K562 (cell line): ENCODE results near the gene PPP1R14B. TPM values are rescaled to one million over a fixed set of nuclear protein-coding genes. Genes with fewer than 3 reads are reported as not detected.
A peak's percentile ranks its signal among the peaks of the same experiment; 100 is the strongest.

Experiments
- ATAC-seq: fragments of 200-7000 bp; cut with Tn5 transposase; 3 replicates; pipeline ENCODE4 v1.9.1; 2020; ENCODE audit warnings: moderate library complexity
- BruUV-seq: library from RNA; stranded (reverse); fragments of 400-500 nt; replicated peaks from 2 replicates; lab custom pipeline; 2021; lab: Mats Ljungman, UMichigan
- CTCF ChIA-PET: fragments of 300-600 bp; formaldehyde crosslinking; extraction: SDS; loops from one replicate; lab custom pipeline; 2021; ENCODE audit warnings: low intra/inter-chr PET ratio; lab: Yijun Ruan, JAX
- POLR2A ChIA-PET: fragments of 300-600, 350-650 bp; sonication (Branson Sonifier 250); formaldehyde crosslinking; extraction: SDS; loops from one replicate; lab custom pipeline; 2021; ENCODE audit warnings: antibody characterized with exemption, inconsistent platforms; lab: Yijun Ruan, JAX
- DNase-seq, 4 experiments: peaks; one replicate each; pipeline versions ENCODE4 v3.0.0 to v3.0.0-alpha.2; 2011 to 2018; ENCODE audit warnings: low spot score in 3 of 4, mixed read lengths in 3 of 4; ENCODE audit errors: extremely low read depth in 1 of 4
- FAIRE-seq: peaks from 2 replicates; lab custom pipeline; 2011; peaks lifted over from hg19 to GRCh38; lab: Jason Lieb, UNC
- H2AFZ ChIP-seq: 2 replicates; pipeline ENCODE4 v1.6.0; 2011; ENCODE audit warnings: low read depth, low read length, control low read depth, inconsistent platforms
- H3K27ac ChIP-seq: fragments of 200-600 bp; 3 replicates; pipeline ENCODE4 v1.8.0; 2011; ENCODE audit warnings: low read depth, mild to moderate bottlenecking, control low read depth, inconsistent platforms, low read length, moderate library complexity, mixed read lengths; ENCODE audit errors: extremely low read depth
- H3K27me3 ChIP-seq, 2 experiments: fragments of 300-600 bp in 1 of 2; 2 replicates in 1 of 2; 3 replicates in 1 of 2; pipeline versions ENCODE4 v1.6.0 to v1.8.0; 2011; ENCODE audit warnings: inconsistent platforms in 2 of 2, low read length in 2 of 2, mild to moderate bottlenecking in 1 of 2, mixed read lengths in 1 of 2, moderate library complexity in 1 of 2; ENCODE audit not compliant: control insufficient read depth in 2 of 2, insufficient read depth in 2 of 2
- H3K36me3 ChIP-seq: fragments of 300-600 bp; 3 replicates; pipeline ENCODE4 v1.8.0; 2011; ENCODE audit warnings: mild to moderate bottlenecking, low read length, inconsistent platforms; ENCODE audit not compliant: control insufficient read depth, insufficient read depth
- H3K4me1 ChIP-seq, 2 experiments: fragments of 200-600 bp in 1 of 2; replicated peaks in 1 of 2; 2 replicates in 1 of 2; 3 replicates in 1 of 2; pipeline versions ENCODE4 v1.5.1 to v1.8.0; 2011; ENCODE audit warnings: inconsistent platforms in 2 of 2, low read length in 2 of 2, mild to moderate bottlenecking in 1 of 2, mixed read lengths in 1 of 2, moderate library complexity in 1 of 2; ENCODE audit not compliant: control insufficient read depth in 2 of 2, insufficient read depth in 2 of 2
- H3K4me2 ChIP-seq: 2 replicates; pipeline ENCODE4 v1.6.1; 2011; ENCODE audit warnings: low read length, control low read depth, inconsistent platforms, mixed read lengths; ENCODE audit not compliant: insufficient read depth
- H3K4me3 ChIP-seq: fragments of 200-600 bp; sonication (generic), shearing (Covaris generic); 2 replicates; pipeline ENCODE4 v1.5.1; 2016; ENCODE audit warnings: control low read depth, inconsistent platforms
- H3K79me2 ChIP-seq: fragments of 200-600 bp; 3 replicates; pipeline ENCODE4 v1.8.0; 2011; ENCODE audit warnings: low read length, inconsistent platforms; ENCODE audit not compliant: control insufficient read depth, insufficient read depth
- H3K9ac ChIP-seq, 2 experiments: 2 replicates each; pipeline versions ENCODE4 v1.6.0 to v1.6.1; 2011; ENCODE audit warnings: low read depth in 2 of 2, low read length in 2 of 2, control low read depth in 1 of 2, inconsistent platforms in 1 of 2, mild to moderate bottlenecking in 1 of 2, mixed read lengths in 1 of 2; ENCODE audit not compliant: insufficient read depth in 1 of 2
- H3K9me1 ChIP-seq: one replicate; pipeline ENCODE4 v1.6.0; 2011; ENCODE audit warnings: inconsistent platforms, mild to moderate bottlenecking, low read length, moderate library complexity; ENCODE audit not compliant: control insufficient read depth, insufficient read depth
- H3K9me3 ChIP-seq: replicated peaks from 2 replicates; pipeline ENCODE4 v1.5.1; 2011; ENCODE audit warnings: low read depth, low read length, inconsistent platforms; ENCODE audit not compliant: control insufficient read depth, insufficient read depth
- H4K20me1 ChIP-seq: replicated peaks from 2 replicates; pipeline ENCODE4 v1.6.1; 2011; ENCODE audit warnings: low read length, inconsistent platforms, mixed read lengths; ENCODE audit not compliant: control insufficient read depth, insufficient read depth
- BCOR ChIP-seq: fragments of 450-650 bp; IDR thresholded peaks from 2 replicates; pipeline ENCODE4 v1.6.1; 2016
- MXD1 ChIP-seq: fragments of 250-450 bp; sonication (Bioruptor Pico); IDR thresholded peaks from 2 replicates; pipeline ENCODE4 v1.8.0; 2021; ENCODE audit warnings: borderline replicate concordance, mild to moderate bottlenecking, moderate library complexity; ENCODE audit not compliant: poor library complexity, severe bottlenecking
- NCOA4 ChIP-seq: fragments of 450-650 bp; IDR thresholded peaks from 2 replicates; pipeline ENCODE4 v1.6.1; 2018; ENCODE audit warnings: mild to moderate bottlenecking; ENCODE audit not compliant: partially characterized antibody
- NFE2L1 ChIP-seq: fragments of 450-650 bp; IDR thresholded peaks from 2 replicates; pipeline ENCODE4 v1.6.1; 2016; ENCODE audit warnings: missing genetic modification characterization, low read depth, mild to moderate bottlenecking, missing compliant biosample characterization, moderate library complexity, borderline replicate concordance
- RB1 ChIP-seq: fragments of 450-650 bp; IDR thresholded peaks from 2 replicates; pipeline ENCODE4 v1.6.1; 2017; ENCODE audit warnings: low read depth, mild to moderate bottlenecking
- RBM17 ChIP-seq: fragments of 200-400 bp; formaldehyde crosslinking; IDR thresholded peaks from 2 replicates; pipeline ENCODE4 v1.6.1; 2017; ENCODE audit warnings: low read depth, mild to moderate bottlenecking, low read length, borderline replicate concordance
- SETDB1 ChIP-seq: IDR thresholded peaks from one replicate; pipeline ENCODE4 v1.6.1; 2012; ENCODE audit warnings: low read length, control low read depth, inconsistent platforms
- TAF1 ChIP-seq: IDR thresholded peaks from 2 replicates; pipeline ENCODE4 v1.6.1; 2011; ENCODE audit warnings: mild to moderate bottlenecking, low read length, moderate library complexity; ENCODE audit not compliant: insufficient read depth, control insufficient read depth, severe bottlenecking; ENCODE audit errors: extremely low read depth
- TAF15 ChIP-seq: fragments of 200-400 bp; formaldehyde crosslinking; IDR thresholded peaks from 2 replicates; pipeline ENCODE4 v1.6.1; 2017; ENCODE audit warnings: mild to moderate bottlenecking, low read depth, low read length, moderate library complexity
- TFAM ChIP-seq: fragments of 250-450 bp; sonication (Bioruptor Pico); conservative IDR thresholded peaks from 2 replicates; pipeline ENCODE4 v1.5.0; 2021; ENCODE audit warnings: mild to moderate bottlenecking, moderate library complexity
- TGIF2 ChIP-seq: sonication (generic); formaldehyde crosslinking; IDR thresholded peaks from 2 replicates; pipeline ENCODE4 v1.8.1; 2022; ENCODE audit warnings: mild to moderate bottlenecking, missing genetic modification reagents, moderate library complexity
- ZC3H4 ChIP-seq: sonication (generic); formaldehyde crosslinking; IDR thresholded peaks from 2 replicates; pipeline ENCODE4 v1.9.0; 2021; ENCODE audit warnings: missing genetic modification reagents, borderline replicate concordance
- ZNF551 ChIP-seq: fragments of 250-450 bp; sonication (Bioruptor Pico); IDR thresholded peaks from 2 replicates; pipeline ENCODE4 v1.5.0; 2021; ENCODE audit warnings: mild to moderate bottlenecking, moderate library complexity
- ZNF584 ChIP-seq: fragments of 200-800 bp; sonication (Bioruptor generic); IDR thresholded peaks from 2 replicates; pipeline ENCODE4 v1.6.1; 2016; ENCODE audit warnings: low read depth, mild to moderate bottlenecking, missing genetic modification characterization, missing compliant biosample characterization
- WGBS: fragments of 100-300 bp; shearing (Covaris generic); methylation state at CpG from one replicate; pipeline ENCODE4 v1.1.6; 2016; ENCODE audit warnings: low coverage, mixed read lengths; ENCODE audit not compliant: insufficient coverage; ENCODE audit errors: missing lambda C conversion rate; 5-methylcytosine and 5-hydroxymethylcytosine counted together
- in situ Hi-C: fragments of 300-500 bp; cut with MboI; formaldehyde crosslinking; loops from 4 replicates; pipeline ENCODE4 v1.15.0; 2018; ENCODE audit warnings: inconsistent platforms, mixed read lengths
- intact Hi-C: fragments of 100-400 bp; cut with micrococcal nuclease; formaldehyde crosslinking; loops from 2 replicates; pipeline ENCODE4 v1.14.2; 2022
- polyA plus RNA-seq, 8 experiments: library from polyadenylated mRNA; depleted of rRNA in 4 of 8; stranded (reverse) in 5 of 8; unstranded in 3 of 8; fragments of >200 nt; fragmentation: Nextera tagmentation in 2 of 8; fragmentation: Illumina TruSeq in 1 of 8; extraction: Ambion mirVana in 2 of 8; extraction: Trizol in 1 of 8; gene quantifications; 2 replicates each; pipeline versions ENCODE4 v1.2.1 to v1.2.3, GENCODE V29; 2011 to 2014; ENCODE audit warnings: inconsistent platforms in 1 of 8, missing spikeins in 1 of 8
- total RNA-seq, 7 experiments: library from RNA; depleted of rRNA in 6 of 7; stranded (reverse); fragments of >200 nt in 6 of 7; fragmentation: Illumina TruSeq in 2 of 7; extraction: Trizol in 2 of 7; gene quantifications; 2 replicates each; pipeline versions ENCODE4 v1.2.1 to v1.2.3, GENCODE V29; 2011 to 2021; ENCODE audit warnings: low replicate concordance in 1 of 7

PPP1R14B gene
- total and polyA plus RNA-seq, 9 of the 15 experiments (the other 6 are each of a cell fraction or from before 2014, with no cell fraction given): 7.7 to 566 (median 212) TPM

GRCh38 chr11:64253481-64253880 is 6.7 kb upstream of the PPP1R14B start (continued):
- TF ChIP-seq RBM17 (no peak), ZC3H4 (CRISPR knock-in tag) (no peak), ZNF551 (no peak), ZNF584 (CRISPR knock-in tag) (no peak), NFE2L1 (no peak)
- TF ChIP-seq, all 486 proteins: peak for 0

GRCh38 chr11:64253043-64253442 is 6.3 kb upstream of the PPP1R14B start:
- H3K27ac ChIP-seq: no peak overlapping the region
- intact Hi-C loops: no loop called here
- H3K9me3 ChIP-seq: no peaks in the 10 kb centered on the region
- peaks cover 7% of the 10 kb centered on the region for H4K20me1 ChIP-seq
- no peaks in the 10 kb centered on the region for H3K27me3 ChIP-seq
- ChIA-PET CTCF (no interaction called here), POLR2A (interaction anchor here (0.6 to 1.1 kb wide), 2 partner anchors 8 to 17 kb away, joined by 3 to 5 read pairs; no protein-coding TSS in a partner anchor)
- TSS peak; percentile 58 for BruUV-seq
- WGBS: 77% methylated on average over 8 of the region's 8 CpGs
- H3K9me1 ChIP-seq: no peaks in the 10 kb centered on the region
- FAIRE-seq: no peak
- H3K4me3 ChIP-seq: no peak overlapping the region
- H3K36me3 ChIP-seq: peaks cover 42% of the 10 kb centered on the region; the same call in 2 of the 3 replicates
- no peak for ATAC-seq
- peaks cover 27% of the 10 kb centered on the region for H3K79me2 ChIP-seq
- DNase-seq: no peak
- H2AFZ ChIP-seq: no peak overlapping the region
- H3K4me2 ChIP-seq: no peak overlapping the region
- H3K9ac ChIP-seq: peak overlapping the region in 1 of 2 experiments; percentile 95; a peak in 2 of 4 replicates
- H3K4me1 ChIP-seq: peaks cover 25 to 79% of the 10 kb centered on the region in 2 experiments
- in situ Hi-C loops: no loop called here
- TF ChIP-seq NCOA4 (no peak), MXD1 (no peak), SETDB1 (no peak), TGIF2 (CRISPR knock-in tag) (no peak), BCOR (peak; percentile 63; the same call in 1 of the 2 replicates), TAF1 (no peak), TFAM (CRISPR knock-in tag) (no peak), RB1 (0 out of 2 replicates have a peak, but pooled peaks have one; percentile 4), TAF15 (no peak)
